Measurements from ENCODE around the gene CRYL1.

- TF ChIP-seq SMC3 (IDR thresholded peaks at IDR 0.05; ENCODE audit: low read depth, low read length) (no peak), RAD21 (IDR thresholded peaks at IDR 0.05; ENCODE audit: low read length) (no peak), POLR2A (IDR thresholded peaks at IDR 0.05; ENCODE audit: low read depth, low read length) (no peak), RCOR1 (IDR thresholded peaks at IDR 0.05; ENCODE audit: insufficient replicate concordance, low read length) (no peak), RFX5 (IDR thresholded peaks at IDR 0.05; ENCODE audit: low read depth, low read length) (no peak), MAZ (IDR thresholded peaks at IDR 0.05; ENCODE audit: borderline replicate concordance, low read depth, low read length) (no peak), CHD1 (IDR thresholded peaks at IDR 0.05; ENCODE audit: low read depth, low read length) (no peak), NFE2L2 (IDR thresholded peaks at IDR 0.05; ENCODE audit: low read depth, low read length) (no peak), MAFK (IDR thresholded peaks at IDR 0.05; ENCODE audit: low read depth, low read length) (no peak), BHLHE40 (IDR thresholded peaks at IDR 0.05; ENCODE audit: low read depth, low read length) (no peak)
- TF ChIP-seq, protein P1, sequence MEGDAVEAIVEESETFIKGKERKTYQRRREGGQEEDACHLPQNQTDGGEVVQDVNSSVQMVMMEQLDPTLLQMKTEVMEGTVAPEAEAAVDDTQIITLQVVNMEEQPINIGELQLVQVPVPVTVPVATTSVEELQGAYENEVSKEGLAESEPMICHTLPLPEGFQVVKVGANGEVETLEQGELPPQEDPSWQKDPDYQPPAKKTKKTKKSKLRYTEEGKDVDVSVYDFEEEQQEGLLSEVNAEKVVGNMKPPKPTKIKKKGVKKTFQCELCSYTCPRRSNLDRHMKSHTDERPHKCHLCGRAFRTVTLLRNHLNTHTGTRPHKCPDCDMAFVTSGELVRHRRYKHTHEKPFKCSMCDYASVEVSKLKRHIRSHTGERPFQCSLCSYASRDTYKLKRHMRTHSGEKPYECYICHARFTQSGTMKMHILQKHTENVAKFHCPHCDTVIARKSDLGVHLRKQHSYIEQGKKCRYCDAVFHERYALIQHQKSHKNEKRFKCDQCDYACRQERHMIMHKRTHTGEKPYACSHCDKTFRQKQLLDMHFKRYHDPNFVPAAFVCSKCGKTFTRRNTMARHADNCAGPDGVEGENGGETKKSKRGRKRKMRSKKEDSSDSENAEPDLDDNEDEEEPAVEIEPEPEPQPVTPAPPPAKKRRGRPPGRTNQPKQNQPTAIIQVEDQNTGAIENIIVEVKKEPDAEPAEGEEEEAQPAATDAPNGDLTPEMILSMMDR (conservative IDR thresholded peaks at IDR 0.05; ENCODE audit: low read depth, low read length): no peak
- TF ChIP-seq, protein P2, sequence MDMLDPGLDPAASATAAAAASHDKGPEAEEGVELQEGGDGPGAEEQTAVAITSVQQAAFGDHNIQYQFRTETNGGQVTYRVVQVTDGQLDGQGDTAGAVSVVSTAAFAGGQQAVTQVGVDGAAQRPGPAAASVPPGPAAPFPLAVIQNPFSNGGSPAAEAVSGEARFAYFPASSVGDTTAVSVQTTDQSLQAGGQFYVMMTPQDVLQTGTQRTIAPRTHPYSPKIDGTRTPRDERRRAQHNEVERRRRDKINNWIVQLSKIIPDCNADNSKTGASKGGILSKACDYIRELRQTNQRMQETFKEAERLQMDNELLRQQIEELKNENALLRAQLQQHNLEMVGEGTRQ (IDR thresholded peaks at IDR 0.05; ENCODE audit: low read depth, low read length): no peak
These were observed 27.7 kb upstream of the CRYL1 start for GRCh38 chr13:20553311-20553710.
